Colonic mucosa (tissue), 4 donors: Measurements from ENCODE around the gene LRRC1. TPM values are rescaled to one million over a fixed set of nuclear protein-coding genes. Genes with fewer than 3 reads are reported as not detected.

Experiments
- DNase-seq: peaks from one replicate; pipeline ENCODE4 v3.0.0-alpha.2; 2020
- H3K27ac ChIP-seq: fragments of 200-600 bp; one replicate; pipeline ENCODE4 v1.8.0; 2021
- H3K27me3 ChIP-seq: fragments of 200-600 bp; one replicate; pipeline ENCODE4 v1.8.0; 2021
- H3K36me3 ChIP-seq: fragments of 200-600 bp; one replicate; pipeline ENCODE4 v1.8.0; 2021
- H3K4me1 ChIP-seq: fragments of 200-600 bp; one replicate; pipeline ENCODE4 v1.8.0; 2021; ENCODE audit warnings: mild to moderate bottlenecking
- H3K4me3 ChIP-seq: fragments of 200-600 bp; one replicate; pipeline ENCODE4 v1.8.0; 2021
- H3K9ac ChIP-seq, 2 donors: one replicate each; pipeline ENCODE4 v1.7.0; 2013; ENCODE audit warnings: control low read depth in 2 of 2, low read depth in 2 of 2, low read length in 2 of 2
- H3K9me3 ChIP-seq: fragments of 200-600 bp; one replicate; pipeline ENCODE4 v1.8.0; 2021
- CTCF ChIP-seq: fragments of 200-600 bp; IDR thresholded peaks from one replicate; pipeline ENCODE4 v1.8.0; 2022; ENCODE audit warnings: antibody characterized with exemption, mild to moderate bottlenecking
- intact Hi-C: fragments of 100-400 bp; cut with DNase I; formaldehyde crosslinking; loops from one replicate; pipeline ENCODE4 v1.14.1; 2022
- total RNA-seq, 2 donors: library from RNA; stranded (reverse); fragmentation: NEBNext Ultra II Directional in 1 of 2; extraction: Animal tissue kit (Norgen Biotek cat#: 25700) in 1 of 2; gene quantifications; one replicate each; pipeline ENCODE4 v1.2.1, GENCODE V29; 2021
- donor health status: healthy.
- donor health status: DM: no; HTN: no; CAD: no.
- donor health status: DM: no; HTN: no; CAD: no.

Gene LRRC1
- total RNA-seq, 2 donors from 2014 or later, result 49.6 to 72.9 TPM

GRCh38 chr6:53837865-53838769, 43.3 kb downstream of the LRRC1 start:
- Histone ChIP-seq H3K27ac (no peak overlapping the region), H3K9me3 (no peaks in the 10 kb centered on the region), H3K27me3 (no peaks in the 10 kb centered on the region), H3K4me3 (no peak overlapping the region), H3K36me3 (no peaks in the 10 kb centered on the region), H3K9ac (no peak overlapping the region), H3K4me1 (no peaks in the 10 kb centered on the region)
- intact Hi-C loops, result no loop called here
- TF ChIP-seq CTCF, result no peak
- no peak for DNase-seq

- Histone ChIP-seq H3K9me3 (no peaks in the 10 kb centered on the region), H3K36me3 (no peaks in the 10 kb centered on the region), H3K27me3 (no peaks in the 10 kb centered on the region), H3K27ac (no peak overlapping the region), H3K4me1 (no peaks in the 10 kb centered on the region), H3K9ac (no peak overlapping the region), H3K4me3 (no peak overlapping the region)
- intact Hi-C loops, result no loop called here
- DNase-seq, result no peak
- no peak for TF ChIP-seq CTCF
Measured at GRCh38 chr6:53840027-53840426, 45.2 kb downstream of the LRRC1 start.

- no peak for DNase-seq
- Histone ChIP-seq H3K9ac (no peak overlapping the region), H3K9me3 (no peaks in the 10 kb centered on the region), H3K4me3 (no peak overlapping the region), H3K27me3 (no peaks in the 10 kb centered on the region), H3K27ac (no peak overlapping the region), H3K36me3 (no peaks in the 10 kb centered on the region), H3K4me1 (no peaks in the 10 kb centered on the region)
- intact Hi-C loops, result no loop called here
- TF ChIP-seq CTCF, result no peak
Measured at GRCh38 chr6:53845280-53846195, 50.7 kb downstream of the LRRC1 start.

GRCh38 chr6:53846250-53846649, 51.4 kb downstream of the LRRC1 start:
- no peaks in the 10 kb centered on the region for H3K9me3 ChIP-seq
- no peak overlapping the region for H3K9ac ChIP-seq
- H3K27ac ChIP-seq, result no peak overlapping the region
- no peak overlapping the region for H3K4me3 ChIP-seq
- H3K27me3 ChIP-seq, result no peaks in the 10 kb centered on the region
- H3K36me3 ChIP-seq, result no peaks in the 10 kb centered on the region
- DNase-seq, result no peak
- TF ChIP-seq CTCF, result no peak
- intact Hi-C loops, result no loop called here
- H3K4me1 ChIP-seq, result no peaks in the 10 kb centered on the region

GRCh38 chr6:53847796-53848314, 53.0 kb downstream of the LRRC1 start:
- Histone ChIP-seq H3K36me3 (no peaks in the 10 kb centered on the region), H3K27me3 (no peaks in the 10 kb centered on the region), H3K9ac (no peak overlapping the region), H3K9me3 (no peaks in the 10 kb centered on the region), H3K4me3 (no peak overlapping the region), H3K27ac (no peak overlapping the region), H3K4me1 (no peaks in the 10 kb centered on the region)
- intact Hi-C loops, result no loop called here
- no peak for TF ChIP-seq CTCF
- DNase-seq, result no peak
